H9 (cell line): Measurements from ENCODE around the gene PDK2. TPM values are rescaled to one million over a fixed set of nuclear protein-coding genes. Genes with fewer than 3 reads are reported as not detected.

ENCODE experiments used
- DNase-seq: peaks from one replicate; pipeline ENCODE4 v3.0.0-alpha.2; 2017
- H2AFZ ChIP-seq: one replicate; pipeline ENCODE4 v1.6.1; 2013; ENCODE audit warnings: mild to moderate bottlenecking, low read length, control low read depth, moderate library complexity
- H2AK5ac ChIP-seq: 2 replicates; pipeline ENCODE4 v1.6.1; 2013; ENCODE audit warnings: low read length, control low read depth, mixed read lengths; ENCODE audit not compliant: insufficient read length
- H2BK120ac ChIP-seq: one replicate; pipeline ENCODE4 v1.6.1; 2013; ENCODE audit warnings: low read depth, mild to moderate bottlenecking, low read length, control low read depth, inconsistent platforms; ENCODE audit not compliant: poor library complexity, severe bottlenecking
- H2BK12ac ChIP-seq: 2 replicates; pipeline ENCODE4 v1.6.1; 2013; ENCODE audit warnings: low read length, control low read depth, mixed read lengths, low read depth; ENCODE audit not compliant: insufficient read length
- H2BK15ac ChIP-seq: 2 replicates; pipeline ENCODE4 v1.6.1; 2013; ENCODE audit warnings: low read depth, low read length, control low read depth
- H2BK20ac ChIP-seq: one replicate; pipeline ENCODE4 v1.6.1; 2013; ENCODE audit warnings: low read depth, mild to moderate bottlenecking, low read length, control low read depth, inconsistent platforms; ENCODE audit not compliant: poor library complexity, severe bottlenecking
- H2BK5ac ChIP-seq: 2 replicates; pipeline ENCODE4 v1.6.1; 2013; ENCODE audit warnings: low read length, control low read depth, mixed read lengths; ENCODE audit not compliant: insufficient read length
- H3K14ac ChIP-seq: 2 replicates; pipeline ENCODE4 v1.6.1; 2013; ENCODE audit warnings: low read length, control low read depth; ENCODE audit not compliant: insufficient read depth
- H3K18ac ChIP-seq: 2 replicates; pipeline ENCODE4 v1.6.1; 2013; ENCODE audit warnings: low read depth, mild to moderate bottlenecking, mixed read lengths, low read length, control low read depth; ENCODE audit not compliant: insufficient read length
- H3K23ac ChIP-seq: 2 replicates; pipeline ENCODE4 v1.6.1; 2013; ENCODE audit warnings: low read length, control low read depth, mixed read lengths, low read depth; ENCODE audit not compliant: insufficient read length
- H3K23me2 ChIP-seq: 2 replicates; pipeline ENCODE4 v1.6.1; 2013; ENCODE audit warnings: low read depth, mild to moderate bottlenecking, mixed read lengths, low read length, control low read depth; ENCODE audit not compliant: insufficient read length, poor library complexity, severe bottlenecking
- H3K27ac ChIP-seq: 2 replicates; pipeline ENCODE4 v1.5.1; 2013; ENCODE audit warnings: low read length, control low read depth, mixed read lengths, low read depth; ENCODE audit not compliant: insufficient read length
- H3K27me3 ChIP-seq: 2 replicates; pipeline ENCODE4 v1.6.1; 2013; ENCODE audit warnings: low read length, control low read depth, inconsistent platforms; ENCODE audit not compliant: insufficient read depth
- H3K4ac ChIP-seq: 2 replicates; pipeline ENCODE4 v1.6.1; 2013; ENCODE audit warnings: low read depth, mild to moderate bottlenecking, control low read depth, inconsistent platforms, low read length, moderate library complexity
- H3K4me1 ChIP-seq: 2 replicates; pipeline ENCODE4 v1.6.1; 2013; ENCODE audit warnings: low read length, control low read depth, inconsistent platforms; ENCODE audit not compliant: insufficient read depth
- H3K4me2 ChIP-seq: 2 replicates; pipeline ENCODE4 v1.6.1; 2013; ENCODE audit warnings: low read length, control low read depth, mixed read lengths; ENCODE audit not compliant: insufficient read length, insufficient read depth
- H3K56ac ChIP-seq: 2 replicates; pipeline ENCODE4 v1.6.1; 2013; ENCODE audit warnings: low read depth, mild to moderate bottlenecking, mixed read lengths, low read length, control low read depth; ENCODE audit not compliant: insufficient read length
- H3K79me1 ChIP-seq: 2 replicates; pipeline ENCODE4 v1.6.1; 2013; ENCODE audit warnings: low read depth, mild to moderate bottlenecking, moderate library complexity, low read length, control low read depth, inconsistent platforms; ENCODE audit not compliant: insufficient read depth, poor library complexity, severe bottlenecking
- H3K79me2 ChIP-seq: 2 replicates; pipeline ENCODE4 v1.6.1; 2013; ENCODE audit warnings: low read length, control low read depth, inconsistent platforms; ENCODE audit not compliant: insufficient read depth
- H3K9ac ChIP-seq: 2 replicates; pipeline ENCODE4 v1.6.1; 2013; ENCODE audit warnings: low read length, control low read depth, mixed read lengths; ENCODE audit not compliant: insufficient read length; ENCODE audit errors: extremely low read depth
- H3K9me3 ChIP-seq: one replicate; pipeline ENCODE4 v1.6.1; 2013; ENCODE audit warnings: low read depth, low read length, inconsistent platforms; ENCODE audit not compliant: control insufficient read depth
- H3T11ph ChIP-seq: one replicate; pipeline ENCODE4 v1.6.1; 2013; ENCODE audit warnings: mild to moderate bottlenecking, low read length, control low read depth, inconsistent platforms
- H4K20me1 ChIP-seq: one replicate; pipeline ENCODE4 v1.6.1; 2013; ENCODE audit not compliant: control insufficient read depth, insufficient read length, insufficient read depth
- H4K5ac ChIP-seq: 2 replicates; pipeline ENCODE4 v1.6.1; 2013; ENCODE audit warnings: low read depth, mild to moderate bottlenecking, mixed read lengths, low read length, control low read depth; ENCODE audit not compliant: insufficient read length
- H4K8ac ChIP-seq: replicated peaks from 2 replicates; pipeline ENCODE4 v1.6.1; 2013; ENCODE audit warnings: low read length, control low read depth, mixed read lengths, low read depth; ENCODE audit not compliant: insufficient read length
- H4K91ac ChIP-seq: 2 replicates; pipeline ENCODE4 v1.6.1; 2013; ENCODE audit warnings: low read depth, mild to moderate bottlenecking, moderate library complexity, mixed read lengths, low read length, control low read depth; ENCODE audit not compliant: insufficient read length
- H3K27ac Mint-ChIP-seq, 3 experiments: 2 replicates in 2 of 3; 3 replicates in 1 of 3; pipeline ENCODE4 v1.8.0; 2020 to 2021; ENCODE audit warnings: mixed read lengths in 3 of 3, mild to moderate bottlenecking in 1 of 3, moderate library complexity in 1 of 3
- H3K27me3 Mint-ChIP-seq: 2 replicates; pipeline ENCODE4 v1.8.0; 2021; ENCODE audit warnings: low read depth, mild to moderate bottlenecking, moderate library complexity, mixed read lengths
- H3K36me3 Mint-ChIP-seq, 3 experiments: 2 replicates in 2 of 3; 3 replicates in 1 of 3; pipeline ENCODE4 v1.8.0; 2020 to 2021; ENCODE audit warnings: low read depth in 3 of 3, mixed read lengths in 3 of 3; ENCODE audit not compliant: insufficient read depth in 1 of 3
- H3K4me1 Mint-ChIP-seq, 2 experiments: 2 replicates each; pipeline ENCODE4 v1.8.0; 2020; ENCODE audit warnings: mixed read lengths in 2 of 2
- H3K4me3 Mint-ChIP-seq, 2 experiments: 2 replicates in 1 of 2; 3 replicates in 1 of 2; pipeline ENCODE4 v1.8.0; 2020 to 2021; ENCODE audit warnings: mild to moderate bottlenecking in 2 of 2, mixed read lengths in 2 of 2, moderate library complexity in 1 of 2
- H3K9me3 Mint-ChIP-seq, 2 experiments: 2 replicates in 1 of 2; 3 replicates in 1 of 2; pipeline ENCODE4 v1.8.0; 2020; ENCODE audit warnings: mild to moderate bottlenecking in 2 of 2, mixed read lengths in 2 of 2, moderate library complexity in 1 of 2
- WGBS: extraction: QIAGEN DNeasy Blood & Tissue Kit; methylation state at CpG from one replicate; pipeline ENCODE4 v1.1.7; 2013; ENCODE audit warnings: missing lambda C conversion rate, low lambda C conversion rate, mixed read lengths; ENCODE audit not compliant: insufficient read length; ENCODE audit errors: extremely low coverage; 5-methylcytosine and 5-hydroxymethylcytosine counted together
- total RNA-seq: library from RNA; stranded (reverse); gene quantifications from 2 replicates; pipeline ENCODE4 v1.2.1, GENCODE V29; 2021
- TF ChIP-seq, protein P1 (sequence below): fragments of 200-600 bp; sonication (generic); conservative IDR thresholded peaks from 3 replicates; pipeline ENCODE4 v1.8.0; 2021; ENCODE audit warnings: antibody characterized with exemption, mild to moderate bottlenecking

PDK2 gene
- total RNA-seq, 1 experiment from 2014 or later: 19.9 TPM

DNA sequence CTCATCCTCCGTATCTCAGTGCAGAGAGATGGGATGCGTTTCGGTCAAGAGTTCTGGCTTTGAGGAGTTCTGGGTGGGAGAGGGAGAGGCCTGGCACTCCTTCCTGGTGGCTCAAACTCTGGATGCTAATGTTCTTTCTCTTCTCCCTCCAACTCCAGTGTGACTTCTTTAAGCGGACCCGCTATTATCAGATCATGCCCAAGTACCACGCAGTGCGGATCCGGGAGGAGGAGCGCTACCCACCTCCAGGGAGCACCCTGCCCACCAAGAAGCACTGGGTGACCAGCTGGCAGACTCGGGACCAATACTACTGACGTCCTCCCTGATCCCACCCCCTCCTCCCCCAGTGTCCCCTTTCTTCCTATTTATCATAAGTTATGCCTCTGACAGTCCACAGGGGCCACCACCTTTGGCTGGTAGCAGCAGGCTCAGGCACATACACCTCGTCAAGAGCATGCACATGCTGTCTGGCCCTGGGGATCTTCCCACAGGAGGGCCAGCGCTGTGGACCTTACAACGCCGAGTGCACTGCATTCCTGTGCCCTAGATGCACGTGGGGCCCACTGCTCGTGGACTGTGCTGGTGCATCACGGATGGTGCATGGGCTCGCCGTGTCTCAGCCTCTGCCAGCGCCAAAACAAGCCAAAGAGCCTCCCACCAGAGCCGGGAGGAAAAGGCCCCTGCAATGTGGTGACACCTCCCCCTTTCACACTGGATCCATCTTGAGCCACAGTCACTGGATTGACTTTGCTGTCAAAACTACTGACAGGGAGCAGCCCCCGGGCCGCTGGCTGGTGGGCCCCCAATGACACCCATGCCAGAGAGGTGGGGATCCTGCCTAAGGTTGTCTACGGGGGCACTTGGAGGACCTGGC, 6.0 kb upstream of the PDK2 start:
- H2AK5ac ChIP-seq: no peak overlapping the region
- no peaks in the 10 kb centered on the region for H3K36me3 Mint-ChIP-seq
- H2BK120ac ChIP-seq: no peak overlapping the region
- no peak overlapping the region for H3K4ac ChIP-seq
- WGBS: no CpG with 5 or more reads among the region's 25 CpGs
- no peak overlapping the region for H4K91ac ChIP-seq
- H2BK5ac ChIP-seq: no peak overlapping the region
- H3K18ac ChIP-seq: no peak overlapping the region
- H2BK12ac ChIP-seq: no peak overlapping the region
- no peaks in the 10 kb centered on the region for H3K23me2 ChIP-seq
- H2BK15ac ChIP-seq: no peak overlapping the region
- H3K14ac ChIP-seq: no peak overlapping the region
- no peak overlapping the region for H3K56ac ChIP-seq
- no peaks in the 10 kb centered on the region for H3K79me2 ChIP-seq
- H3K27ac ChIP-seq: no peak overlapping the region
- H3K9ac ChIP-seq: no peak overlapping the region
- no peak for DNase-seq
- no peak overlapping the region for H3K23ac ChIP-seq
- H3K4me2 ChIP-seq: no peak overlapping the region
- H2AFZ ChIP-seq: no peak overlapping the region
- H3K4me3 Mint-ChIP-seq: no peak overlapping the region
- no peaks in the 10 kb centered on the region for H3K9me3 ChIP-seq
- H4K5ac ChIP-seq: no peak overlapping the region
- H3K4me1 ChIP-seq: no peaks in the 10 kb centered on the region
- H3K27me3 ChIP-seq: no peaks in the 10 kb centered on the region
- H3K4me1 Mint-ChIP-seq: peaks cover 2 to 11% of the 10 kb centered on the region in 2 experiments; a peak in 3 of 4 replicates
- peaks cover 2% of the 10 kb centered on the region; the same call in 1 of the 2 replicates for H3K27me3 Mint-ChIP-seq
- H4K8ac ChIP-seq: no peak overlapping the region
- H3K9me3 Mint-ChIP-seq: no peaks in the 10 kb centered on the region; a peak in 1 of 5 replicates
- H2BK20ac ChIP-seq: no peak overlapping the region
- TF ChIP-seq, protein P1, sequence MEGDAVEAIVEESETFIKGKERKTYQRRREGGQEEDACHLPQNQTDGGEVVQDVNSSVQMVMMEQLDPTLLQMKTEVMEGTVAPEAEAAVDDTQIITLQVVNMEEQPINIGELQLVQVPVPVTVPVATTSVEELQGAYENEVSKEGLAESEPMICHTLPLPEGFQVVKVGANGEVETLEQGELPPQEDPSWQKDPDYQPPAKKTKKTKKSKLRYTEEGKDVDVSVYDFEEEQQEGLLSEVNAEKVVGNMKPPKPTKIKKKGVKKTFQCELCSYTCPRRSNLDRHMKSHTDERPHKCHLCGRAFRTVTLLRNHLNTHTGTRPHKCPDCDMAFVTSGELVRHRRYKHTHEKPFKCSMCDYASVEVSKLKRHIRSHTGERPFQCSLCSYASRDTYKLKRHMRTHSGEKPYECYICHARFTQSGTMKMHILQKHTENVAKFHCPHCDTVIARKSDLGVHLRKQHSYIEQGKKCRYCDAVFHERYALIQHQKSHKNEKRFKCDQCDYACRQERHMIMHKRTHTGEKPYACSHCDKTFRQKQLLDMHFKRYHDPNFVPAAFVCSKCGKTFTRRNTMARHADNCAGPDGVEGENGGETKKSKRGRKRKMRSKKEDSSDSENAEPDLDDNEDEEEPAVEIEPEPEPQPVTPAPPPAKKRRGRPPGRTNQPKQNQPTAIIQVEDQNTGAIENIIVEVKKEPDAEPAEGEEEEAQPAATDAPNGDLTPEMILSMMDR: no peak
- H3K79me1 ChIP-seq: no peaks in the 10 kb centered on the region
- H3K27ac Mint-ChIP-seq: peak overlapping the region in 1 of 3 experiments; percentile 80; a peak in 2 of 7 replicates
- no peak overlapping the region for H3T11ph ChIP-seq
- no peaks in the 10 kb centered on the region for H4K20me1 ChIP-seq
